RCC 7860 (cell line): ENCODE results near the gene COPS2.
"Not testable (repeated sequence)": the region's sequence is repeated elsewhere in the genome, so short reads cannot be mapped to it uniquely, and the experiment has no call there.

Experiments used
- DNase-seq: peaks from one replicate; pipeline ENCODE4 v3.0.0-alpha.2; 2015; ENCODE audit warnings: low spot score
- FAIRE-seq: peaks from 2 replicates; lab custom pipeline; 2012; peaks lifted over from hg19 to GRCh38; lab: Jason Lieb, UNC

The COPS2 gene

DNA sequence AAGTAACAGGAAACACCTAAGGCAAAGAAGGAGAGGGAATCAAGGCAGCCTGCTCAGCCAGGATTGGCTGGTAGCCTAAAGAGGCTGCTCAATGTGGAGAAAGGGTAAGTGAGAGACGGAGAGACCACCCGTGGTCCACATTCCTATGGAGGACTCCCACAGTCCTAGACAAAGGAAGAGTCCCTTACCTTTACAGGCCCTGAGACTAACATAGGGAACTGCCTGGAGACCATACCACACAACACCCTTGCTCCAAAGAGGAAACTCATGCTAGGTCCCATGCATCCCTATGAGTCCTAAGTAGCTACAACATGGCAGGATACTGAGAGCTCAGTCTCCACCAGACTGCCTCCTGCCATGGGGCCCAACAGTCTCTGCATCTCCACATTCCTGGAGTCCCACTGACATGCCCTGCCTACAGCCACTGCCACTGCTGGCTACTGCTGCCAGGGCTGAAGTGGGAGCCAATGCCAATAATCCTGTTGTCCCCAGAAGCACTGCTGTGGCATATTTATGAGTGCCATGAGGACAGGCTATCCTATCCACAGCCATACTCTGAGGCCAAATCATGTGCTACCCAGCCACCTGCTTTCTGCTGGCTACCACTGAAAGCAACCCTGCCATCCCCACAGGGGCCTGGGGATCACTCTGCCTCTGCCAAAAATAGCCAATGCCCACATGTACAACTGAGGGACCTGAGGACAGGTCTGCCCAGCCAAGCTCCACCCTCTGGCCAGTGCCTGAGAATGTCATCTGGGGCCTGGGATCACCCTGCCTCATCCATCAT lies 45.0 kb downstream of the COPS2 start:
- DNase-seq (no peak), FAIRE-seq (no peak)

DNA sequence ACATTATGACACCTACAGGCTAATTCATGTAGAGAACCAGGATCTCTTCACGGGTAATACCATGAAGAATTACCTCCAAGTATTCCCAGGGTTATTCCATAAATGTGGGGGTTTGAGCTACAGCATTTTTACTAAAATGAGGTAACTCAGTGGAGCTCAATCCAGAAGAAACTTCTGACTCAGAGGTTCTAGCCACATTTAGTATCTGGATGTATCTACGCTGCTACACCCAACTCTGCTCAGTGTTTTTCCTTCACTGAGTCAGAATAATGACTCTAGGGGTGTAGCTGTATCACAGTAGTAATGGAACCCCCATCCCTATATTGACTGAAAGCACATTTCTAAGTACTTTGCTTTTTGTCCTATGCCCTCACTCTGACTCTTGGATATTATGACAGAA lies 52.4 kb downstream of the COPS2 start:
- no peak for DNase-seq
- FAIRE-seq, result no peak

- DNase-seq, result no peak
- FAIRE-seq, result no peak
These were observed 53.9 kb downstream of the COPS2 start for GRCh38 chr15:49101536-49101935.

- FAIRE-seq, result no peak
- no peak for DNase-seq
These were observed 59.2 kb downstream of the COPS2 start for GRCh38 chr15:49096090-49096750.

GRCh38 chr15:49094923-49095322 lies 60.5 kb downstream of the COPS2 start:
- DNase-seq (no peak), FAIRE-seq (no peak)

- DNase-seq (no peak), FAIRE-seq (no peak)
These were observed 61.9 kb downstream of the COPS2 start for GRCh38 chr15:49093252-49094105.

DNA sequence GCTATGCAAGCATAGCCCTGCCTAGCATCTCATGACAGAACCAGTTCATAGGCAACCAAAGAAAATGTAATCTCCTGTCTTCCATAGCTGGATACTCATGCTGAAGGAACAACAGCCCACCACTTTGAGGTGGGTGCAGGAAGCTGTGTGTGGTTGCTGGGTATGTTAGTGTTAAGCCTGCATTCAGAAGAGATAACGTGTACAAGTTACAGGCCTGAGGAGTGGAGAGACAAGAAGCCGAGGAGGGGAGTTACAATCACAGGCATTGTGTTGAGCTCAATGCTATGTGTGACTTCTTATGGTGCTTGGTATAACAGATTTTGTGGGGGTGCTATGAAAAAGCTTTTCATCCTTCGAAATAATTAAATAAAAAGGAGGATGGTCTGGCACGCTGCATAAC lies 66.4 kb downstream of the COPS2 start:
- no peak for FAIRE-seq
- no peak for DNase-seq

DNA sequence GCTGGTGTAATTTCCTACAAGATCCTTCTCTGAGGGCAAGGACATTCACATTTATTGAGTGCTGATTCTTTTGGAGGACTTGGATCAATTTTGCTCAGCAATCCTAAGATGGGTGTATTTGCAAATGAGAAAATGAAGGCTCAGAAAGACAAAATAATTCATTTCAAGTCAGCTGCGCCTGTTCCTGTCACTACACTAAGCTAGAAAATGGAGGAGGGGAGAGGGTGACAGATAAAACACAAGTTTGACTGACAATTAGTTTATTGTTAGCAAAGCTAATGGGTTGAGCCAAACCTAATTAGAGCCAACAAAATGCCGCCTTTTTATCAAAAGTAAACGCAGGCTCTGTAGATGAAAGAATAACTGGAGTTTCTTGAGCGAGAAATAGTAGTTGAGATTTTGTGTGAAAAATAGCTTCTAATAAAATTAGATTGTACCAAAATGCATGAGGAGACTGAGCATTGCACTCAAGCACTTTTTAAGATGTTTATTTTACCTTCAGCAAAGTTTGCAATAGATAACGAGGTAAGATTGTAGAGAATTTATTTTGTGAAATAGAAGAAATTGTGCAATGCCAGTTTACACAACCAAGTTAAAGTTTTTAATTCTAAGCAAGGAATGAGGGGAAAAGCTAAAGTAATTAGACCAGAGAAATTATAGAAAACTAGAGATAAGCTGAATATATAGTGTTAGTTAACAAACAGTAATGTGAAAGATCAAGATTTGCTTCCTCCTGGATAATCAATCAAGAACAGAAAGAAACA lies 69.5 kb downstream of the COPS2 start:
- no peak for DNase-seq

DNA sequence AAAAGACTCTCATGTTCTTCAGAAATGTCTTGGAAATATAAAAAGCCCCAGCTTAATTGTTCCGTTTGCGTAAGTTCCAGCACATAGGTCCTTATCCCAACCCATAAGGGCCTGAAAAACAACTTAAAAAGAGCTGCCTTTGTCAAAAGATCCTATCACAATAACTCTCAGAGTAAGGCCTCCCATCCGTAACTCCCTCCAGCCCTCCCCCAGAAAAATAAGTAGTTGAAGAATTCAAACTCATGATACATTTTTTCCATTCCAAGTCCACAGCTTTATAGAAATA lies 71.2 kb downstream of the COPS2 start:
- FAIRE-seq (no peak), DNase-seq (no peak)

More for the DNA sequence above, 69.5 kb downstream of the COPS2 start:
- FAIRE-seq, result no peak

GRCh38 chr15:49083401-49084284 lies 71.8 kb downstream of the COPS2 start:
- DNase-seq (no peak), FAIRE-seq (no peak)

GRCh38 chr15:49082960-49083359 lies 72.4 kb downstream of the COPS2 start:
- no peak for FAIRE-seq
- no peak for DNase-seq

- FAIRE-seq, result no peak
These were observed 75.9 kb downstream of the COPS2 start for GRCh38 chr15:49079340-49080039.

DNA sequence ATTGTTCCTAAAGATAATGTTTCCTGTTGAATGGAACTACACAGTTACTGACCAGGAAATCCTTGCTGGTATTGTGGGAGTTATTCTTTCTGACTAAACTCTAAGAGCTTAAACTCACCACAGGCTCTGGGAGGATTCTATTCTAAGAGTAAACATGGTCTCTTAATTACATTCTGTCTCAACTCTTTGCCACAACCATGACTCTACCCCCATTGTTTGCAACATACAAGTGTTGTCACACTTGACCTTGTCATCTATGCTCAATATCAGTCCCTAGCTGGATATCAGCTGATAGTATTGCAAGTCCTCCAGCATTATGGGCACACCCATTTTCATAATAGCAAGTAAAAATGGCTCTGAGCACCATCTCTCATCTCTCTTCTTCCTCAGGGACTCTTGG lies 79.5 kb downstream of the COPS2 start:
- FAIRE-seq (no peak), DNase-seq (no peak)

More at GRCh38 chr15:49079340-49080039, 75.9 kb downstream of the COPS2 start:
- no peak for DNase-seq

- FAIRE-seq, DNase-seq: not testable (repeated sequence)
These were observed 80.7 kb downstream of the COPS2 start for GRCh38 chr15:49074589-49075287.
